LNCAP (cell line): ENCODE data around the gene INF2.

Source experiments
- TF ChIP-seq, protein P1 (sequence below): fragments of 450-650 bp; IDR thresholded peaks from 2 replicates; pipeline ENCODE4 v1.5.1; 2017; ENCODE audit warnings: mild to moderate bottlenecking

Gene INF2

DNA sequence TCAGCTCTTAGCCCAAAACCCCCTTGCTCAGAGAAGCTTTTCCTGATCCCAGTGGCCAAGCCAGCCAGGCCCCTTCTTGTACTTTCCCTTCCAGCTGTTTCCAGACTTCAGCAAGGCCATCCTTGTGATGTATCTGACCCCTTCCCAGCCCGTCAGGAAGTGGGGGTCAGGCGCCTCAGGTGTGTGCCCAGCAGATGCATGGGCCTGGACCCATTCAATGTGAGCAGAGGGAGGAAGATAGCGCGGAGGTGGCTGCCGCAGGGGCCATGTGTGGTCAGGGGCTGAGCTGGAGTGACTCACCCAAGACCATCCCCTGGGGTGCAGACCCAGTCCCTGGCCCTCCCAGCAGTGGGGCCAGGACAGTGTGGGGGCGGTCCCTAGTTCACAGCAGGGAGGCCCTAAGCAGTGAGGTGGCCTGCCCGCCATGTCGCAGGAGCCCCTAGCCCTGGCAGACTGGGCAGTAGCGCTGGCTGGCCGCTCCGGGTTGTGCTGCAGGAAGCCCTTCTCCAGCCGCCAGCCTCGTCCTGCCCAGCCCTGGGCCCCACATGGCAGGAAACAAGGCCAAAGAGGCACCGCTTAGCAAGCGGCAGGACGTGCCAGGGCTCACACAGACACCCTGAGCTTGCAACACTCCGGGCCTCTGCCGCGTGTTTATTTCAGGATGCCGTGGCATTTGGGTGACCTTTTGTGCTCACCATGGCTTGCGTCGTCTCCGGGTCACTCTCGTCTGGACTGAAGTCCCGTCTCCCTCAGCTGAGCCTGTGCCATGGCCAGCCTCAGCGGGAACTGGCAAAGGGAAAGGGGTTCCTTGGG lies 46.6 kb downstream of the INF2 start:
- TF ChIP-seq, protein P1, sequence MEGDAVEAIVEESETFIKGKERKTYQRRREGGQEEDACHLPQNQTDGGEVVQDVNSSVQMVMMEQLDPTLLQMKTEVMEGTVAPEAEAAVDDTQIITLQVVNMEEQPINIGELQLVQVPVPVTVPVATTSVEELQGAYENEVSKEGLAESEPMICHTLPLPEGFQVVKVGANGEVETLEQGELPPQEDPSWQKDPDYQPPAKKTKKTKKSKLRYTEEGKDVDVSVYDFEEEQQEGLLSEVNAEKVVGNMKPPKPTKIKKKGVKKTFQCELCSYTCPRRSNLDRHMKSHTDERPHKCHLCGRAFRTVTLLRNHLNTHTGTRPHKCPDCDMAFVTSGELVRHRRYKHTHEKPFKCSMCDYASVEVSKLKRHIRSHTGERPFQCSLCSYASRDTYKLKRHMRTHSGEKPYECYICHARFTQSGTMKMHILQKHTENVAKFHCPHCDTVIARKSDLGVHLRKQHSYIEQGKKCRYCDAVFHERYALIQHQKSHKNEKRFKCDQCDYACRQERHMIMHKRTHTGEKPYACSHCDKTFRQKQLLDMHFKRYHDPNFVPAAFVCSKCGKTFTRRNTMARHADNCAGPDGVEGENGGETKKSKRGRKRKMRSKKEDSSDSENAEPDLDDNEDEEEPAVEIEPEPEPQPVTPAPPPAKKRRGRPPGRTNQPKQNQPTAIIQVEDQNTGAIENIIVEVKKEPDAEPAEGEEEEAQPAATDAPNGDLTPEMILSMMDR, result no peak

DNA sequence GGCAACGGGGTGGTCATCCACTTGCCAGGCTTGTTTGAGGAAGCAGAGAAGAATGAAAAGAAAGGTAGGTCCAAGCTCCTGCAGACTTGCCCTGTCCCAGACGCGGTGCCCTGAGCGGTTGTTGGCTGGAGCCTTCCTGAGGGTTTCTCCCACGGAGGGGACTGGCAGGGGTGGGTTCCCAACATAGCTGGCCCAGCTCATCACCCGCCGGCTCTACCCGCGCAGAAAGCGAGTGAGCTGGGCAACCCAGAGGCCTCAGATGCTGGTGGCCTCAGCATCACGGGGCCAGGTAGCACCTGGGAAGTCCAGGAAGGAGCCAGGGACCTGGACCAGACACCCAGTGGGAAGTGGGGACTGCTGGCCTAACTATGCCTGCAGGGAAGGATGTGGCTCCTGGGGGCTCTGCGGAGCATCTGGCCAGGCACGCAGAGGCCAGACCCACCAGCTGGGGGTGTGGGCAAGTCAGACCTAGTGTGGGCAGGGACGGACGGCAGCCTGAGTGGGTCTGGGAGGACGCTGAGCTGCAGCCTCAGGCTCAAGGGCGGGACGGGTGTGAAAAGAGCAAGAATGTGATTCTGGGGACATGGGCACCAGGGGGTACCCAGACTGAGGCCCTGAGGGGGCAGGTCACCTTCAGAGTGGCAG lies 49.1 kb downstream of the INF2 start:
- TF ChIP-seq, protein P1, result no peak

DNA sequence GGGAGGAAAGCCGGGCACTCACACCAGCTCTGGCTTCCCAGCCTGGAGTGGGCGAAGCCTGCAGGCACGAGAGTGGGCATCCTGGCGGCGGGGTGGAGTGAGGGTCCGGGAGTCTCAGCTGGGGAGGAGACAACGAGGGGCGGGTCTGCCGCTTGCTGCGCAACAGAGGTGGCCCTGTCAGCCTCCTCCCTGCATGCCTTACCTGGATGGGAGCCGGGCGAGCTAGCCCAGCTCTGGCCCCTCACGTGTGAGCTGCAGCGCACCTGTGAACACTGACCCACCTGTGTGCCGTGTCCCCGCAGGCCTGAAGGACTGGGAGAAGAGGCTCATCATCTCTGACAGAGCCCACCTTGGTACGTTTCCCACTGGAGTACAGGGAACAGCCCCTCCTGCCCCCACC lies 49.6 kb downstream of the INF2 start:
- TF ChIP-seq, protein P1, result no peak

DNA sequence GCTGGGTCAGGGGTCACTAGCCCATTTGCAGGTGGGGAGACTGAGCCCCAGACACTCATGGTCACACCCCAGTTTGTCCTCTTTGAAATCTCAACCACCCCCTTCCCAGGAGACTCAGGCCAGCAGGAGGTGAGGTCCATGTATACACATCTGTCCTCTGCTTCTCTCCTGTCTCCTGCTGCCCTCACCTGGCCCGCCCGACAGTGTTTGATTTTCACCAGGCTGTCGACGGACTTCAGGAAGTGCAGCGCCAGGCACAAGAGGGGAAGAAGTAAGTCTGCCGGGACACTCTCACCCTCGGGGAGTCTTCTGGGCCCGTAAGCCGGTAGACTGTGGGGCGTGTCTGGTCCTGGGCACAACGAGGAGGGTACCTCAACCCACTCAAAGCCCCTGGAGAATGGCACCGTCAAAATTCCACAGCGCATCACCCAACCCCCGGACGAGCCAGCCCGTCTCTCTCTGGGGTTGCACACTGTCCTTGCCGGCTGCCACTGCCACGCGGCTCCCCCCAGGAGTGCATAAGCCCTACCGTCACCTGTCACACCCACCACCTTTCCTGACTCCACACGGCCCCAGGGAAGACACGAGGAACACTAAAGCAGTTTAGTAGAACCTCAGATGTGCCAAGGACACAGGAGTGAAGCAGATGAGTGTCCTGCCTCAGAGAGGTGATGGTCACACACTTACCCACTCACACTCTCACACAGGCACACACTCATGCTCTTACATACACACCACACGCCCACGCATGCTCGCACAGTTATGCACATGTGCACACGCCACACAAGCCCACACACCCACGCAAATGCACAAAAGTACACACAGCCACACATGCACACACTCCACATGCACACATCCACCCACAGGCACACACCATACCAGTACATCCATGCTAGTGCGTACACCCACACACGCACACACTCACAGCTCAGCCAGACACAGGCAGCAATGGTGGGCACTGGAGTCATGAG lies 50.4 kb downstream of the INF2 start:
- TF ChIP-seq, protein P1, result no peak

DNA sequence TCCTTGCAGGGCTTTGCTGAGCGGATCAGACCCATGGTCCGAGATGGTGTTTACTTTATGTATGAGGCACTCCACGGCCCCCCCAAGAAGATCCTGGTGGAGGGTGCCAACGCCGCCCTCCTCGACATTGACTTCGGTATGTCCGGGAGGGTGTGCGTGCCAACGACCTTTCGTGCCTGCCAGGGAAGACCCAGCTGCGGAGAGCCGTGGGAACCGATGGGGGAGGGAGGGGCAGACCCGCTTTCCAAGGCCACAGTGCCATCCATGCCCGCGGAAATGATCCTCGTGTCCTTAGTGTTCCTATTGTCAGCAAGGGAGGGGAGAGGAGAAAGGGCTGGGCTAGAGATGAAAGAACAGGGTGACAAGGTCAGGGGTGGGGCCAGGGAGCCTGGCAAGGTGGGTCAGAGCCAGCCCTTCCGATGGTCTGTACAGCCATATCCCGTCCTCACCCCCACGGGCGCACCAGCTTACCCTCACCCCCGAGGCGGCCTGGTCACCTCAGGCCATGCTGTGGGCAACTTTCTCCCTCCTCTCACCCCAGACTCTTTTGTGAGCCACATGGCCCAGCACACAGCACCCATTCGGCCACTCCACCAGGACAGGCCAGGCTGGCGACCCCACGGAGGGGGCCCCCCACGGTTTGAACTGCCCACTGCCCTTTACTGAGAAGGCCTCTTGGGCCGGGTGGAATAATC lies 51.8 kb downstream of the INF2 start:
- TF ChIP-seq, protein P1, result no peak

DNA sequence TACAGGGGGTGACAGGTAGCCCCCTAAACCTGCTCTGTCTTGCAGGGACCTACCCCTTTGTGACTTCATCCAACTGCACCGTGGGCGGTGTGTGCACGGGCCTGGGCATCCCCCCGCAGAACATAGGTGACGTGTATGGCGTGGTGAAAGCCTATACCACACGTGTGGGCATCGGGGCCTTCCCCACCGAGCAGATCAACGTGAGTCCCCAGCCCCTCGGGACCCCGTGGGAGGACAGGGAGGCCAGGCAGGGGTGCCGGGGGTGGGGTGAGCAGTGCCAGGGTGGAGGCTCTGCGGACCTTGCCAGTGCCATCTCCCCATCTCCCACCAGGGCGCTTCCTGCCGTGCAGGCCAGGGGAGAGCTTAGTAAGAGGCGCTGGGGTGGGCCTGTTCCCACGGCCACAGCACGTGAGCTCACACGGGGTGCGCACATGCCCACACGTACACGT lies 52.4 kb downstream of the INF2 start:
- TF ChIP-seq, protein P1, result no peak
